ENCODE results near the gene NPPB.

Gene NPPB

DNA sequence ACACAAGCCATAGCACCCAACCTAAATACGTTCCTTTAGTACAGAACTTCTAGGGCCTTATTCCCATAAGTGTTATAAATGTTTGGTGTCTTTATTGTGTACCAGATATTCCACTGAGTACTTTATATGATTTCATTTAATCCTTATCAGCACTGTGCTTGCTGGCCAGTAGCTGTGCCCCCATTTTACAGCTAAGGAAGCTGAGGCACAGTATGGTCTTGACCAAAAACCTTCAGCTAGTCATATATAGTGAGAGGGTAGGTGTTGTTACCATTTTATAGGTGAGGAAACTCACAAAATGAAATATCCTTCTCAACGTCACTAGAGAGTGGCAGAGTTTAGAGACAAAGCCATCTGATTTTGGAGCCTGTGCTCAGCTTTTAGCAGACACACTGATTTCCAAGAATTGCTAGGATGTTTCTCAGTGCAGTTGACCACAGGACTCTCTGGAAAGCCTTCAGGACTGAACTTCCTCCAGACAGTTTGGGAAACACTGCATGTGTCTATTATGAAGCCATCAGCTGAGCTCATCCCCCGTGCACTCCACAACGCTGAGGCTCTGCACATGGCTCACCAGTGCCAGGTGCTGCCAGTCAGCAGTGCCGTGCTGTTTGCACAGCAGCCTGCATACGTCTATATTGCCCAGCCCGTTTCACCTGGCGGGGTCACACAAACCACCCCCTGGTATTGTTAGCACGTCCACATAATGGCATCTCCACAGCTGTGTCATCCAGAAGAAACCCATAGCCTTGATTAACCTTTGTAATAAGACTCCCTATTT, 26.6 kb downstream of the NPPB start:
- no peak for DNase-seq

DNA sequence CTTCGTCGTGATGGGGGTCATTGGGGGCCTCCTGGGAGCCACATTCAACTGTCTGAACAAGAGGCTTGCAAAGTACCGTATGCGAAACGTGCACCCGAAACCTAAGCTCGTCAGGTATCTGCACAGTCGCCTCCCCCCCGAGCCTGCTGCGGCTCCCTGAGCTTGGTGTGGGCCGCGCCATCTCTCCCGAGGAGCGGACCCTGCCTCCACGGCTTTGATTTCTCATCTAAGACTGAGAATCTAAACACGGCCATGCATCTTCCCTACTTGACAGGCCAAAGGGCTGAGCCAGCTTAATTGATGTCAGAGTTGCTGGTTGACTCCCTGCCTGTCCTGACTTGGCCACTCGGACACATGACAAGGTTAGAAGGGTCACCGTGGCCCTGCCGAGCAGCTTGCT, 30.2 kb downstream of the NPPB start:
- DNase-seq: no peak

DNA sequence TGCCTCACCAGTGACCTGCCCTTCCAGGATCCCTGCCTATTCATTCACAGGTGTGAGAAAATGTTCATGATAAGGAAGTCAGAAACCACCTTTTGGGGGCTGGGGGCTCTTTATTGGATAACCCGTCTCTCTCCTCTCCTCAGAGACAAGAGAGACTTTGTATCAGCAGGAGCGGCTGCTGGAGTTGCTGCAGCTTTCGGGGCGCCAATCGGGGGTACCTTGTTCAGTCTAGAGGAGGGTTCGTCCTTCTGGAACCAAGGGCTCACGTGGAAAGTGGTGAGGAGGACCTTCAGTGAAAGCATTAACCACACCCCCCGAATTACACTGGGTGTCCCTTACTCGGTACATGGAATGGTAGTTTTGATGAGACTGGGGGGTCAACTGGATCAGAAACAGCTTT, 31.8 kb downstream of the NPPB start:
- no peak for DNase-seq

DNA sequence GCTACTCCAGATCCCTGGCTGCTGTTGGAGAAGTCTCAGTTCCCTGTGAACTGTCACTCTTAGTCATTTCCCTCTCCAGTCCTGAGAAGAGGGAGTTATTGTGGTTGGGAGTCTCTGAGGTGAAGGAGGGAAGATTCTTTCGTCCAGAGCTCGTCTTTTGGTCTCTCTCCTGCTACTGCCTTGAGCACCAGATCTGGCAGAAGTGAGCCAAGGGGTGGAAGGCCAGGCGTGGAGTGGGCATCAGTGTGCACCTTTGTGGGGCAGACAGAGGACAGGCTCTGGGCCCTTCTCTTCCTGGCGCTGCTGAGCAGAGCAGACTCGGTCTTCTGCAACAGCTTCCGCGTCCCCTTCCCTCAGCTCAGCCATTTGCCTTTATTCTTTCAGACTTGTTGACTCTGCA, 33.6 kb downstream of the NPPB start:
- no peak for DNase-seq

DNA sequence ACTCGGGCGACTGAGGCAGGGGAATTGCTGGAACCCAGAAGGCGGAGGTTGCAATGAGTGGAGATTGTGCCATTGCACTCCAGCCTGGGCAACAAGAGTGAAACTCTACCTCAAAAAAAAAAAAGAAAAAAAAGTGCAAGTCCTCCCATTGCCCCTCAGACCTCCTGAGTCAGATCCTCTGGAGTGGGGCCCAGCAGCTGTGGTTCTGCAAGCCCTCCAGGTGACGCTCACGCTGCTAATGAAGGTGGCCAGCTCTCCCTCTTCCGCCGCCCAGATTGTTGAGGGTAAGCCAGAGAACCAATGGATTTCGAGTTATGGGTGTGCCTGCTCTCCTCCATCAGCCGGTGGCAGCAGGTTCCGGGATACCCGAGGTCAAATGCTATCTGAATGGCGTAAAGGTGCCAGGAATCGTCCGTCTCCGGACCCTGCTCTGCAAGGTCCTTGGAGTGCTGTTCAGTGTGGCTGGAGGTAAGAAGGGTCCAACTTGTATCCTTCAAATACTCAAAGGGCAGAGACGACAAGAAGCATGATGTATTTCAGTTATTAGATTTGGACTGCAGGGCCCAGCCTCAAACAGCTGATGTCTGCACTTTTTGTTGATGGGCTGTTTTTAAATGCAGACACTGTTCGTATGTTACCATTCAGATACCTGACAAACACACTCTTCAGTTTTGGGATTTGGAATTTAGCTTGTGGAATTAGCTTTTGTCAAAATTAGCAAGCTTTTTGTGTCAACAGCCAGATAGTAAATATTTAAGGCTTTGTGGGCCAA, 35.2 kb downstream of the NPPB start:
- DNase-seq: no peak

DNA sequence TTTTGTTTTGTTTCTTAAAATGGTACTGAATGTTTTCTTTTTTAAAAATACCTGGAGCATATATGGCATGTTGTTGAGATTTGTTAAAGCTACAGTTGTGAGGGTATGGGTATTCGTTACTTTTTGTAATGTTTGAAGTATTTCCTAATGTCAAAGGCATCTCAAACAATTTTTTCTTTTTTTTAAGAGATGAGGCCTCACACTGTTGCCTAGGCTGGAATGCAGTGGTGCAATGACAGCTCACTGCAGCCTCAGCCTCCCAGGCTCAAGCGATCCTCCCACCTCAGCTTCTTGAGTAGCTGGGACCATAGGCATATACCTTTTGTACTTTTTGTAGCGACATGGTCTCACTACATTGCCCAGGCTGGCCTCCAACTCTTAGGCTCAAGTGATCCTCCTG, 36.7 kb downstream of the NPPB start:
- no peak for DNase-seq

DNA sequence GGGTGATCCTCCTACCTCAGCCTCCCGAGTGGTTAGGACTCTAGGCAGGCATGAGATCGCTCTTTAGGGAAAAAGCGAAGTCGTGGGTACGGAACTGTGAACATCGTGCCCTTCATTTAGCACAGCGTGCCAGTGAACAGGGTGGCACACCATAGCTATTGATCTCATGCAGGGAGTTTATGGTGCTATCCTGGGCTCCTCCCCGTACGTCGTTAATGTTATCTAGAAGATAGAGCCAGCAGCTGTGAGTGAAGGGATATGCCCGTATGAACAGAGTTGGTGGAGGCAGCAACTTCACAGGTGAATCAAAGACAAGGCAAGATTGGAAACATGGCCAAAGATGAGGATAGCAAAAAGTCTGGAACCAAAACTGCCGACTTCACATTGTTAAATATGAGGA, 41.6 kb downstream of the NPPB start:
- no peak for DNase-seq

DNA sequence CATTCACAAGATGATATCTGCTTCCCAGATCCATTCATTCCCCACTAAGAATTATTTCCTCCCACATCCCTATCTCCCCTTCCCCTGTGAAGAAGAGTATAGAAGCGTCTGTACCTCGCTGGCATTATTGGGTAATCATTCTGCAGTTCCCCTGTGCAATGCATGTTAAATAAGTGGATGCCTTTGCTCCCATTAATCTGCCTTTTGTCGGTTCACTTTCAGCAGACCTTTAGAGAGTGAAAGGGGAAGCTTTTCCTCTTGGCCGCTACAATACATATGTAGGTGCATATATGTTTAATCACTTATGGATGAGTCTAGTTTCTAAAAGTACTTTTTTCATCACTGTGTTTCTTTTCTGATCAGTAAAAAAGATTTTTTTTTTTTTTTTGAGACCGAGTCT, 45.7 kb downstream of the NPPB start:
- DNase-seq: no peak
